Fibroblast of villous mesenchyme (primary cell): ENCODE data around the gene ADTRP. TPM values are rescaled to one million over a fixed set of nuclear protein-coding genes. Genes with fewer than 3 reads are reported as not detected.

Experiments used
- DNase-seq: peaks from one replicate; pipeline ENCODE4 v3.0.0-alpha.2; 2010; ENCODE audit warnings: low read depth
- H3K4me3 ChIP-seq: 2 replicates; pipeline ENCODE4 v1.5.1; 2011; ENCODE audit warnings: low read depth, mild to moderate bottlenecking, low read length
- CTCF ChIP-seq: IDR thresholded peaks from 2 replicates; pipeline ENCODE4 v1.5.1; 2012; ENCODE audit warnings: low read depth, mild to moderate bottlenecking, low read length; ENCODE audit not compliant: insufficient read depth
- total RNA-seq: library from RNA; depleted of rRNA; stranded (reverse); fragments of >200 nt; gene quantifications from 2 replicates; pipeline ENCODE4 v1.2.3, GENCODE V29; 2012

Gene ADTRP
- total RNA-seq, 1 donor = 1.3 TPM

GRCh38 chr6:11711003-11711983, 67.3 kb downstream of the ADTRP start:
- H3K4me3 ChIP-seq = no peak overlapping the region
- DNase-seq = no peak
- no peak for TF ChIP-seq CTCF

- no peak overlapping the region for H3K4me3 ChIP-seq
- no peak for DNase-seq
- no peak for TF ChIP-seq CTCF
These were observed 68.3 kb downstream of the ADTRP start for GRCh38 chr6:11710311-11710761.

- no peak overlapping the region for H3K4me3 ChIP-seq
- no peak for TF ChIP-seq CTCF
- DNase-seq = no peak
These were observed 72.4 kb downstream of the ADTRP start for GRCh38 chr6:11706171-11706570.

GRCh38 chr6:11705483-11705882, 73.1 kb downstream of the ADTRP start:
- TF ChIP-seq CTCF = no peak
- no peak for DNase-seq
- no peak overlapping the region for H3K4me3 ChIP-seq

- no peak for DNase-seq
- no peak overlapping the region for H3K4me3 ChIP-seq
- no peak for TF ChIP-seq CTCF
These were observed 73.5 kb downstream of the ADTRP start for GRCh38 chr6:11705069-11705468.

- no peak for DNase-seq
- H3K4me3 ChIP-seq = no peak overlapping the region
- TF ChIP-seq CTCF = no peak
These were observed 74.9 kb downstream of the ADTRP start for GRCh38 chr6:11703725-11704124.
